GM12891 (cell line): Measurements from ENCODE around the gene SUCNR1.

Experiments
- POLR2A ChIP-seq: IDR thresholded peaks from 2 replicates; pipeline ENCODE4 v1.6.1; 2011; ENCODE audit warnings: low read depth, low read length, control low read depth
- POLR2AphosphoS5 ChIP-seq: IDR thresholded peaks from 2 replicates; pipeline ENCODE4 v1.6.1; 2011; ENCODE audit warnings: low read depth, low read length, control low read depth
- POU2F2 ChIP-seq: IDR thresholded peaks from 2 replicates; pipeline ENCODE4 v1.6.1; 2011; ENCODE audit warnings: low read depth, mild to moderate bottlenecking, control low read depth, low read length, moderate library complexity
- SPI1 ChIP-seq: IDR thresholded peaks from 2 replicates; pipeline ENCODE4 v1.6.1; 2011; ENCODE audit warnings: low read depth, low read length, control low read depth
- TAF1 ChIP-seq: IDR thresholded peaks from 2 replicates; pipeline ENCODE4 v1.6.1; 2011; ENCODE audit warnings: low read depth, low read length, control low read depth

DNA sequence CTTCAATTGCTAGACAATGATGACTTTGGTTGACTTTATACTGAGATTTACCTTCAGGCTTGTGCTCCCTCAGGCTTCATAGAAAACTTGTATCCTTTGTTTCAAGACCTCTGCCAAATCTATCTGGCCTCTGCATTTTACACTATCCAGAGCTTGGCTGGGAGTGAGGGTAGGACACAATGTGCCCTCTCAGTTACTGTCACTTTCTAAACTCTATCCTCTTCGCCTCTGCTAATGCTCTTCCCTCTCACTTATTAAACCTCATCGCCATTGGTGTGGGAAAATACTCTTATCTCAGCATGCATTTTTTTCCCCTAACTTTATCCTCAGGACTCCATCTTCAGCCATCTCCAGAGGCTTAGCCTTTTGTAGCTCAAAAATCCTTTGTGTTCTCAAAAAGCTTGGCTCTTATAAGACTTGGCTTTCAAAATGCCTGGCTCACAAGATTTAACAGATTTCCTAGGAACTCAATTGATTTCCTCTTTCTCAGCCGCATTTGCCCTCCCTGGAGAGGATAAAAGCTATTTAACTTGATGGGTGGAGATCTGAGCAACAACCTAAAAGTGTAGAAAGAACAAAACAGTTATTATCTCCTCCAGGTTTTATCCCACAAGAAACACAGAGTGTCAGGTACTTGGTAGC lies 28.3 kb downstream of the SUCNR1 start:
- TF ChIP-seq POLR2A (no peak), POLR2AphosphoS5 (no peak), TAF1 (no peak), SPI1 (no peak), POU2F2 (no peak)
